Measurements from ENCODE around the gene GTPBP4. TPM values are rescaled to one million over a fixed set of nuclear protein-coding genes. Genes with fewer than 3 reads are reported as not detected.

Gene GTPBP4
- total and polyA plus RNA-seq, 9 of the 15 experiments (the other 6 are each of a cell fraction or from before 2014, with no cell fraction given) = 79.0 to 155 (median 128) TPM

- ChIA-PET CTCF (ENCODE audit: low intra/inter-chr PET ratio) (no interaction called here), POLR2A (no interaction called here)
- Histone ChIP-seq H3K79me2 (ENCODE audit: control insufficient read depth, insufficient read depth, low read length) (no peaks in the 10 kb centered on the region), H3K36me3 (ENCODE audit: control insufficient read depth, insufficient read depth, low read length) (no peaks in the 10 kb centered on the region), H3K4me3 (no peak overlapping the region), H3K9me1 (ENCODE audit: control insufficient read depth, insufficient read depth, low read length) (no peaks in the 10 kb centered on the region), H3K27ac (ENCODE audit: extremely low read depth, low read depth, low read length) (no peak overlapping the region), H2AFZ (ENCODE audit: low read depth, low read length) (no peak overlapping the region), H3K9ac (ENCODE audit: insufficient read depth in 1 of 2, low read depth in 2 of 2, low read length in 2 of 2) (no peak overlapping the region), H3K27me3 (ENCODE audit: control insufficient read depth in 2 of 2, insufficient read depth in 2 of 2, low read length in 2 of 2) (peaks cover 15 to 18% of the 10 kb centered on the region in 2 experiments), H3K4me1 (replicated peaks in 1 of 2; ENCODE audit: control insufficient read depth in 2 of 2, insufficient read depth in 2 of 2, low read length in 2 of 2) (0 out of 5 replicates have a peak, but pooled peaks cover 0 to 3% of the 10 kb centered on the region in 2 experiments), H4K20me1 (replicated peaks; ENCODE audit: control insufficient read depth, insufficient read depth, low read length) (no peaks in the 10 kb centered on the region; the same call in 1 of the 2 replicates), H3K4me2 (ENCODE audit: insufficient read depth, low read length) (no peak overlapping the region), H3K9me3 (replicated peaks; ENCODE audit: control insufficient read depth, insufficient read depth, low read depth, low read length) (peaks cover 14% of the 10 kb centered on the region)
- no peak for TF ChIP-seq MAFF (IDR thresholded peaks at IDR 0.05; ENCODE audit: low read length)
- TF ChIP-seq THAP12 (CRISPR knock-in tag; IDR thresholded peaks at IDR 0.05) = no peak
- TF ChIP-seq HMGN3 (IDR thresholded peaks at IDR 0.05; ENCODE audit: borderline replicate concordance, extremely low read depth, insufficient read length, low read depth, low read length) = no peak
- no peak for TF ChIP-seq ZBTB1 (CRISPR knock-in tag; IDR thresholded peaks at IDR 0.05; ENCODE audit: borderline replicate concordance, low read depth)
- TF ChIP-seq EWSR1 (IDR thresholded peaks at IDR 0.05; ENCODE audit: borderline replicate concordance, low read depth, partially characterized antibody) = no peak
- no peak for TF ChIP-seq ZNF561 (CRISPR knock-in tag; conservative IDR thresholded peaks at IDR 0.05)
- in situ Hi-C loops (cut with MboI) (no loop called here), intact Hi-C loops (cut with micrococcal nuclease) (no loop called here)
- 73% methylated on average over 5 of the region's 5 CpGs for WGBS (ENCODE audit: insufficient coverage, low coverage, missing lambda C conversion rate)
- no TSS peak for BruUV-seq (replicated peaks)
- DNase-seq (ENCODE audit: extremely low read depth in 1 of 4, low spot score in 3 of 4) = no peak
- no peak for ATAC-seq
- no peak for FAIRE-seq
These were observed 13.5 kb upstream of the GTPBP4 start for GRCh38 chr10:974785-975074.

Measured in K562 (cell line).